ENCODE measurements around the gene ACTC1.
"Not testable (repeated sequence)": the region's sequence is repeated elsewhere in the genome, so short reads cannot be mapped to it uniquely, and the experiment has no call there.

The ACTC1 gene

GRCh38 chr15:34795267-34796081 lies at the start of gene ACTC1:
TSS of gene ACTC1 (minus strand) at chr15:34795549. CDS start at chr15:34794808, 741 bp downstream.
- FAIRE-seq, result no peak

DNA sequence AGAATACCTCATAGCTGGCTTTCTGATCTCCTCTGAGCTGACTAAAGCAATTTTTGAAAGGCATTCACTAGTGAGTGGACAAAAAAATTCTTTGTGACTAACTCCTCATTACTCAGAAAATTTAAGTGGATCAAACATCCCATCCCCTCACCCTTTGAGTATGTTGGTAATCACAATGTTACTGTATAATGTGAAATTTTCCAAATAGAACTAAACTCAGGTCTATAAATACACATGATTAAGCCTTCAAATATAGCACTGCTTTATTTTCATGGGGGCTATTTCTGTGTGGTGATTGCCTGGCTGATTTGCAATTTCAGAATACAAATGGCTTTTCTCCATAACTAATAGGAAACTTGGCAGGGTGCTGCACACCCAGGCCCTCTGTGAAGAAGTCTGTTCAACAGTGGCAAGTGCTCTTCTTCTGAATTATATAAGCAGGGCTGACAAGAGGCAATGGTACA lies 45.9 kb upstream of the ACTC1 start:
- no peak for FAIRE-seq

- FAIRE-seq, result no peak
These were observed 42.9 kb upstream of the ACTC1 start for GRCh38 chr15:34838282-34838681.

DNA sequence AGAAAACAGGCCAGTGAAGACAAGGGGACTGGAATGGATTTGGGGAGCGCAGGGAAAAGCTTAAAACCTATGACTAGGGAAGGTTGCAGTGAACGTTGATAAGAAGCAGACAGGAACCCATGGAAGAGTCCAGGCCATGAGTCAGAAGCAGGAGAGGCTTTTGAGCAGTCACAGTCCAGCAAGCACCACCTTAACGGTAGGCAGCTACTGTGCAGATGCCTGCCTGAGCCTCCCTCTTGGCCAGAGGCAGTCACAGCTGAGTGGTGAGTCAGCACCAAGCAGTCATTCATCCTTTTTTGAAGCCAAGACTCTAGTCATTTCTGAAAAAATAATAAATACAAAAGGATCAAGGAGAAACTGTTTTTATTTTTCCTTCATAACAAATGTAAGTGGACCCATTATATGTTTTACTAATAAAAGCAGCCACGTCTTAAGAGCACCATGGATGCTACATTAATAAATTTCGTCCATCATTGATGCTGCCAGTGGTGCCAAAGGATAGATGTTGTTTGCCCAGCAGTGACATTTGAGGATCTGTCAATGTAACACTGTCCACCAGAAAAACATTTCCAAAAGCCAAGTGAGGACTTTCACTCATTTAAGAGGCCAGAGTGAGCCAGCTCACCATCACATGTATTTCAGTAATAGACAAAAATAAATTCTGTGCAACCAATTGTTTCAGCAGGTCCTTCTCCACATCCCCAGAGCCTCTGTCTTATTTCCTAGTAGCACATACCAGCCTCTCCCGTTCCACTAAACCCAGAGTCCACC lies 42.1 kb upstream of the ACTC1 start:
- FAIRE-seq, result no peak

DNA sequence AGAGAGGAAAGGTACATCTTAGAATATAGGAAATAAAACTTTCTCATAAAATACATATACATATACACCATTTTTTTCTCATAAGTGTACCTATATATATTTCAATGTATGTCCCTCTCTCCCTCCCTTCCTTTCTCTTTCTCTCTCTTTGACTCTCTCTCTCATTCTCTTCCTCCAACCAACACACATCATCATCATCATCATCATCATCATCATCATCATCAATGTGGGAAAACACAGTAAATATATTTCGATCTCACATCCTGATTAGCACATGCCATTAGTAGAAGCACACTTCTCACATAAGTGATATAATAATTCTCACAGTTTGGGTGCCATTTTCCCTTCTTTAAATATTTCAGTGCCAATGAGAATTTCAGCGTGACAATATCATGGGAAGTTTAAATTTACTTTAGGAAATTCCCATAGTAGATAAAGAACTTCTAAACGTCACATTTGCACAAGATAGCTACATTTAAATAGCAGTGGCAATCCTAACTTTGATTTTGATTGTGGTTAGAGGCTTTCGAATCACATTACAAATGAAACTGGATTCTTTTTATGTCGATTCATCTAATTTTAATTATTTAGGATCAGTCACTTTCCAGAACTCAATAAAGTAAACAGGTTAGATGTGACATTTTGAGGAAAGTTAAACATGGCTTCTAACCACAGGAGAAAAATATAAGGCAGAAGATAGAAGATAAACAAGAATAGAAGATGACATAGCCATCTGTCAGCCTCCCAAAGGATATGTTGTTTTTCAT lies 33.0 kb upstream of the ACTC1 start:
- no peak for FAIRE-seq

- no peak for FAIRE-seq
These were observed 26.5 kb upstream of the ACTC1 start for GRCh38 chr15:34821831-34822230.

DNA sequence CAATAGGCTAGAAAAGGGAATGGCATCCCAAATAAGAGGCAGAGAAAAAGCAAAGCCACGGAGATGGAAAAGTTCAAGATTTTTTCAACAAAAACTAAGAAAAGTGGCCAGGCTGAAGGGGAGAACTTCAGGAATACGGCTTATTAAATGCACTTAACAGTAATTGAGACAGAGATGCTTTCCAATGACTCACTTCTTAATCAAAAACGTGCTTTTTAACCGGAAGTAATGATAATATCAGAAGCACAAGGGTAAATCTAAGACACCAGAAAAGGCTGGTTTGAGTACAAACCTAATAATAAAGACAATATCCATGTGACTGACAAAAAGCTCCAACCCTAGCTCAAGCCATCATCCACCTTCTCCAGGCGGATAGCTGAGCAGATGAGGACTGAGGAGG lies 24.8 kb upstream of the ACTC1 start:
- no peak for FAIRE-seq

- no peak for FAIRE-seq
These were observed 23.2 kb upstream of the ACTC1 start for GRCh38 chr15:34818526-34818925.

DNA sequence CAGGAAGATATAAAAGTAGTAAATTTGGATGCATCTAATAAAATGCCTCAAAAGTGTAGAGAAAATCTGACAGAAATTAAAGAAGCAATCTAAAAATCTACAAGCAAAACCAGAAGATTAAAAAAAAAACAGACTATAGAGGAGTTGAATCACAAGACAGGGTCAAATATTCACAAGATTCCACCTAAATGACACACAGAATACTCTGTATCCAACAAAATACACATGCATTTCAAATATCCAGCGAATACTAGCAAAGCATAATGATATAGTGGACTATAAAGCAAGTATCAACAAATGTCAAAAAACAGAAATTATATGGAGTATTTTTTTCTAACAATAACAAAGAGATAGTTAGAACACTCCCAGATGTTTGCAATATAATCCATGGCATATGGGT lies 20.5 kb upstream of the ACTC1 start:
- FAIRE-seq, result no peak

DNA sequence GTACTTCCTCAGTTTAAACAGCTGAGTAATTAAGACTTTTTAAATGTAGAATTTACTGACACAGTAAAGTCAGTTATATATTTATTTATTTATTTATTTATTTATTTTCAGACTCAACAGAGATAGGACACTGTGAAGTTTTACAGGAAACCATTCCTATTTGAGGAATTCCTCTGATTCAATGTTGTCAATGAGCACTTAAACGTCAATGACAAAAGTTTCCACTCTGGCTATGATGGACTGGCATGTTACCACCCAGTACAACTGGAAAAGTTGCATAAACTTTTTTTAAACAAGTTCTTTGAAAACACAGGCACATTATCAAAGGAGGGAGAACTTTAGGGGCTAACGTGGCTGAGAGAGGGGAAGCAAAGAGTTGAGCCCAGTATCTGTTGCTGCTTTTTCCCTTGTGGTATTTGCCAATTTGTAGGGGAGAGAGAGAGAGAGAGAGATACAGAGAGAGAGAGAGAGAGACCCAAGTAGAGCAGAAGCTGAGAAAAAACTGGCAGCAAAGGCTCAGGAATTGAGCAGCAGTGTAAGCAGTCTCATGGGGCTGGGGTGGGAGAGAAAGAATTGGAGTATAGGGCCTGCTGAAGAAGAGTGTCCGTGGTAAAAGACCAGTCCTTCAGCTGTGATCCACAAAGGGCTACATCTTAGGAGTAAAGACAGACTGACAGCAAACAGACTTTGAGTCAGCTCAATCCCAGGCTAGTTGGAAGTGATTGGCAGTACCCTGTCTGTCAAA lies 18.3 kb upstream of the ACTC1 start:
- no peak for FAIRE-seq

GRCh38 chr15:34812868-34813365 lies 17.6 kb upstream of the ACTC1 start:
- not testable (repeated sequence) for FAIRE-seq

GRCh38 chr15:34812369-34812768 lies 17.0 kb upstream of the ACTC1 start:
- no peak for FAIRE-seq

- FAIRE-seq, result no peak
These were observed 15.2 kb upstream of the ACTC1 start for GRCh38 chr15:34810443-34811129.

- no peak for FAIRE-seq
These were observed 13.8 kb upstream of the ACTC1 start for GRCh38 chr15:34809186-34809585.

DNA sequence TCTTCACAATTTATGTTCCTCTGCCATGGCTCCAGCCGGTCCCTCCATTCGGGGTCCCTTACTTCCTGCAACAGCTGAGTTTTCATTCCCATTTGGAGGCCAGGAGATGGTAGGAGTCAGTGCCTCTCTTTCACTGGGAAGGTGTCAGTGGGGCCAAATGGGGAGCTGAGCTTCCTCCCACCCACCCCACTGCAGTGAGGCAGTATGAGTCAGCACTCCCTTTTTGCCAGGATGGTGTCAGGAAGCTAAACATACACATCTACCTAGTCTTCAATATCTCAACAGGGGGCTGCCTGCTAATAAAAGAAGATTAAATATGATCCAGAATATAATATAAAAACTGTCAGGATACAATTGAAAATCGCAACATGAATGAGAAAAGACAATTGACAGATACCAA lies 12.7 kb upstream of the ACTC1 start:
- FAIRE-seq, result no peak

DNA sequence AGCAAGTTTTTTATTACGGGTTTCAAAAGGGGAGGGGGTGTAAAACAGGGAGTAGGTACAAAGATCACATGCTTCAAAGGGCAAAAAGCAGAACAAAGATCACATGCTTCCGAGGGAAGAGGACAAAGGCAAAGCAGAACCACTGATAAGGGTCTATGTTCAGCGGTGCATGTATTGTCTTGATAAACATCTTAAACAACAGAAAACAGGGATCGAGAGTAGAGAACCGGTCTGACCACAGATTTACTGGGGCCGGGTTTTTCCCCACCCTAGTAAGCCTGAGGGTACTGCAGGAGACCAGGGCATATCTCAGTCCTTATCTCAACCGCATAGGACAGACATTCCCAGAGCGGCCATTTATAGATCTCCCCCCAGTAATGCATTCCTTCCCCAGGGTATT lies 11.9 kb upstream of the ACTC1 start:
- not testable (repeated sequence) for FAIRE-seq

DNA sequence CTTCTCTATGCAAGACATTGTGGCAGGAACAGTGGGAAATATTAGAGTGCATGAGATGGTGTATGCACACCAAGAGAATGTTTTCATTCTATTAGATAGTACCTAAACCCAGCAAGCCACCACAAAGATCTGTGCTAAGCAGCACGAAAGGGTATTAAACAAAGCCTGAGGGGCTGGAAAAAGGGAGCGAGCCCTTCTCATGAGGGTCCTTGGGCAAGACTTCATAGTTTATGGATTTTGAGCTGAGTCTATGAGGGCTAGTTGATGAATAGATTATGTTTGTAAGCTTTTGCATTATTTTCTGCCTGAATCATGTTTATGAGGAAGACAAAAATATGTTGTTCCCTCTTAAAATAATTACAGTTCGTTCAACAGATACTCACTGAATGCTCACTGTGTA lies 9.4 kb upstream of the ACTC1 start:
- no peak for FAIRE-seq

DNA sequence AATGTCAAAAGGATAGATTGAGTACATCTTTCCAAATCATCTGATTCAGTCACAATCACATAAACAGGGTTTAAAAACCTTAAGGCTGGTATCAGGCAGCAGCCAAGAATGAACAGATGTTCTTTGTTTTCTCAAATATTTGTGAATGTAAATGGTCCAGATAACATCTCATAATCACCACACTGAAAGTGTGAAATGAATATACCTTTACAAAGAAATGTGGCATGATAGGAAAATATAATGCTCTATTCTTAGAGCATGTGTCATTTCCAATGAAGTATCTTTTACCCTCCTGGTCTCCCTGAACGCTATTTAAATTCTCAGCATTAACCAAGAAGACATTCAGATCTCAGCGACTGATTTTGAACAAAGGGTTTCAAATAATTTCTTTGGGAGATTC lies 8.8 kb upstream of the ACTC1 start:
- no peak for FAIRE-seq

- no peak for FAIRE-seq
These were observed 7.7 kb upstream of the ACTC1 start for GRCh38 chr15:34802803-34803750.

- FAIRE-seq, result no peak
These were observed 7.0 kb upstream of the ACTC1 start for GRCh38 chr15:34802371-34802770.

Measured in colon (tissue), 2 donors.